Endothelial cell of umbilical vein (primary cell): ENCODE data around the gene ETS1. TPM values are rescaled to one million over a fixed set of nuclear protein-coding genes. Genes with fewer than 3 reads are reported as not detected.

ENCODE experiments used
- BruUV-seq: library from RNA; stranded (reverse); fragments of 400-500 nt; replicated peaks from 2 replicates; lab custom pipeline; 2021; lab: Mats Ljungman, UMichigan
- CTCF ChIA-PET: fragments of 300-600, 350-600 bp; sonication (Branson Sonifier 250); formaldehyde crosslinking; loops from one replicate; lab custom pipeline; 2021; ENCODE audit warnings: antibody characterized with exemption, inconsistent platforms; lab: Charles Lee
- POLR2A ChIA-PET: fragments of 300-600, 350-600 bp; sonication (Branson Sonifier 250); formaldehyde crosslinking; loops from one replicate; lab custom pipeline; 2021; ENCODE audit warnings: antibody characterized with exemption, inconsistent platforms; lab: Charles Lee
- DNase-seq: peaks from one replicate; pipeline ENCODE4 v3.0.0-alpha.2; 2011; ENCODE audit warnings: low read depth, low spot score
- FAIRE-seq: peaks from 2 replicates; lab custom pipeline; 2011; peaks lifted over from hg19 to GRCh38; lab: Jason Lieb, UNC
- H2AFZ ChIP-seq: 2 replicates; pipeline ENCODE4 v1.6.0; 2012; ENCODE audit warnings: low read depth, low read length, control low read depth, inconsistent platforms
- H3K27ac ChIP-seq: 2 replicates; pipeline ENCODE4 v1.5.1; 2011; ENCODE audit warnings: low read depth, mild to moderate bottlenecking, control low read depth, low read length, moderate library complexity; ENCODE audit not compliant: insufficient read depth
- H3K27me3 ChIP-seq, 2 experiments: 2 replicates each; pipeline versions ENCODE4 v1.6.0 to v1.6.1; 2011; ENCODE audit warnings: low read length in 2 of 2, mixed read lengths in 1 of 2; ENCODE audit not compliant: control insufficient read depth in 2 of 2, insufficient read depth in 2 of 2
- H3K36me3 ChIP-seq, 2 experiments: 2 replicates in 1 of 2; 3 replicates in 1 of 2; pipeline ENCODE4 v1.5.1; 2011; ENCODE audit warnings: low read length in 2 of 2, mild to moderate bottlenecking in 1 of 2, moderate library complexity in 1 of 2; ENCODE audit not compliant: control insufficient read depth in 2 of 2, insufficient read depth in 2 of 2; ENCODE audit errors: extremely low read depth in 1 of 2
- H3K4me1 ChIP-seq: 3 replicates; pipeline ENCODE4 v1.5.1; 2011; ENCODE audit warnings: mild to moderate bottlenecking, low read length; ENCODE audit not compliant: control insufficient read depth, insufficient read depth; ENCODE audit errors: extremely low read depth
- H3K4me2 ChIP-seq: 2 replicates; pipeline ENCODE4 v1.6.1; 2011; ENCODE audit warnings: low read length, control low read depth, mixed read lengths; ENCODE audit not compliant: insufficient read depth
- H3K4me3 ChIP-seq, 3 experiments: fragments of 200-600 bp in 1 of 3; sonication (generic), shearing (Covaris generic) in 1 of 3; replicated peaks in 1 of 3; 2 replicates each; pipeline ENCODE4 v1.5.1; 2011 to 2016; ENCODE audit warnings: control low read depth in 3 of 3, low read length in 3 of 3, mild to moderate bottlenecking in 2 of 3, inconsistent platforms in 1 of 3, low read depth in 1 of 3, moderate library complexity in 1 of 3; ENCODE audit not compliant: insufficient read depth in 1 of 3
- H3K79me2 ChIP-seq: 2 replicates; pipeline ENCODE4 v1.6.0; 2012; ENCODE audit warnings: low read length, inconsistent platforms; ENCODE audit not compliant: control insufficient read depth, insufficient read depth
- H3K9ac ChIP-seq: replicated peaks from 2 replicates; pipeline ENCODE3; 2011; ENCODE audit warnings: low read length, control low read depth; ENCODE audit not compliant: insufficient read depth; ENCODE audit errors: extremely low read depth
- H3K9me1 ChIP-seq: replicated peaks from 3 replicates; pipeline ENCODE4 v1.6.0; 2011; ENCODE audit warnings: mild to moderate bottlenecking, low read length; ENCODE audit not compliant: control insufficient read depth, insufficient read depth; ENCODE audit errors: extremely low read depth
- H3K9me3 ChIP-seq: replicated peaks from 2 replicates; pipeline ENCODE4 v1.5.1; 2012; ENCODE audit warnings: low read length, inconsistent platforms; ENCODE audit not compliant: control insufficient read depth, insufficient read depth
- H4K20me1 ChIP-seq: replicated peaks from 2 replicates; pipeline ENCODE3; 2011; ENCODE audit warnings: mild to moderate bottlenecking, low read length; ENCODE audit not compliant: control insufficient read depth, insufficient read depth; ENCODE audit errors: extremely low read depth
- CTCF ChIP-seq, 2 donors: IDR thresholded peaks; 1 replicate in 1 of 2; 2 replicates in 1 of 2; pipeline ENCODE4 v1.5.1; 2011; ENCODE audit warnings: low read length in 2 of 2, mild to moderate bottlenecking in 2 of 2, moderate library complexity in 2 of 2, control low read depth in 1 of 2, inconsistent platforms in 1 of 2, low read depth in 1 of 2; ENCODE audit not compliant: insufficient read depth in 1 of 2; ENCODE audit errors: extremely low read depth in 1 of 2
- EZH2 ChIP-seq: IDR thresholded peaks from 2 replicates; pipeline ENCODE4 v1.6.1; 2012; ENCODE audit warnings: borderline replicate concordance, low read depth, mild to moderate bottlenecking, moderate library complexity, low read length, inconsistent platforms; ENCODE audit not compliant: severe bottlenecking
- FOS ChIP-seq: IDR thresholded peaks from 2 replicates; pipeline ENCODE4 v1.6.1; 2011; ENCODE audit warnings: mild to moderate bottlenecking, low read length, moderate library complexity, borderline replicate concordance; ENCODE audit not compliant: insufficient read depth
- GATA2 ChIP-seq: IDR thresholded peaks from 2 replicates; pipeline ENCODE4 v1.7.0; 2011; ENCODE audit warnings: low read depth, mild to moderate bottlenecking, moderate library complexity, mixed read lengths, low read length; ENCODE audit not compliant: insufficient read length, insufficient read depth
- JUN ChIP-seq: IDR thresholded peaks from 2 replicates; pipeline ENCODE4 v1.6.1; 2011; ENCODE audit warnings: borderline replicate concordance, low read depth; ENCODE audit not compliant: insufficient read length, insufficient read depth
- MAX ChIP-seq: IDR thresholded peaks from 2 replicates; pipeline ENCODE4 v1.6.1; 2011; ENCODE audit not compliant: insufficient read depth, insufficient read length
- MYC ChIP-seq: IDR thresholded peaks from one replicate; pipeline ENCODE4 v1.6.1; 2011; ENCODE audit warnings: mild to moderate bottlenecking, low read depth, low read length
- POLR2A ChIP-seq: IDR thresholded peaks from 2 replicates; pipeline ENCODE4 v1.6.1; 2012; ENCODE audit warnings: low read depth, mild to moderate bottlenecking, control low read depth, low read length
- POLR2AphosphoS5 ChIP-seq: IDR thresholded peaks from 2 replicates; pipeline ENCODE4 v1.6.1; 2012; ENCODE audit warnings: low read depth, mild to moderate bottlenecking, control low read depth, low read length, moderate library complexity; ENCODE audit not compliant: insufficient read depth
- dilution Hi-C: fragments of 300-500 bp; cut with MboI; formaldehyde crosslinking; loops from one replicate; pipeline ENCODE4 v1.15.0; 2019; ENCODE audit warnings: low sequenced_read_pairs; ENCODE audit not compliant: extremely low pct_ligation_motif_present
- intact Hi-C: fragments of 100-400 bp; cut with micrococcal nuclease; formaldehyde crosslinking; loops from one replicate; pipeline ENCODE4 v1.10.0; 2022
- polyA plus RNA-seq, 4 experiments: library from polyadenylated mRNA; depleted of rRNA in 3 of 4; stranded (reverse) in 3 of 4; unstranded in 1 of 4; fragments of >200 nt; gene quantifications; 2 replicates each; pipeline versions ENCODE4 v1.2.1 to v1.2.3, GENCODE V29; 2011 to 2012; ENCODE audit warnings: missing spikeins in 1 of 4
- total RNA-seq: library from RNA; stranded (reverse); gene quantifications from 2 replicates; pipeline ENCODE4 v1.2.3, GENCODE V29; 2021

ETS1 gene
- total and polyA plus RNA-seq, 2 donors (not counting 3 experiments of a cell fraction or from before 2014, with no cell fraction given) = 34.2 to 115 TPM

GRCh38 chr11:128420951-128421350 is 166.4 kb downstream of the ETS1 start:
- Histone ChIP-seq H3K27ac (no peak overlapping the region), H3K4me2 (no peak overlapping the region), H3K36me3 (no peaks in the 10 kb centered on the region), H4K20me1 (no peaks in the 10 kb centered on the region), H2AFZ (no peak overlapping the region), H3K79me2 (no peaks in the 10 kb centered on the region), H3K27me3 (peaks cover 0 to 1% of the 10 kb centered on the region in 2 experiments), H3K9me1 (no peaks in the 10 kb centered on the region), H3K9ac (no peak overlapping the region), H3K4me3 (no peak overlapping the region), H3K9me3 (no peaks in the 10 kb centered on the region), H3K4me1 (no peaks in the 10 kb centered on the region)
- DNase-seq (no peak), FAIRE-seq (no peak)
- CTCF ChIA-PET = interaction anchor here (0.7 to 1.6 kb wide), 2 partner anchors 10 to 12 kb away, joined by 3 to 4 read pairs; no protein-coding TSS in a partner anchor
- no TSS peak for BruUV-seq
- intact Hi-C loops (no loop called here), dilution Hi-C loops (no loop called here)
- no peak for TF ChIP-seq JUN
- no peak for TF ChIP-seq POLR2AphosphoS5
- no peak for TF ChIP-seq GATA2
- TF ChIP-seq CTCF (IDR thresholded peaks at IDR 0.05; ENCODE audit: extremely low read depth in 1 of 2, insufficient read depth in 1 of 2, low read depth in 1 of 2, low read length in 2 of 2) = no peak
- POLR2A ChIA-PET = no interaction called here

GRCh38 chr11:128420265-128420664 is 167.1 kb downstream of the ETS1 start:
- POLR2A ChIA-PET = no interaction called here

More at GRCh38 chr11:128420265-128420664, 167.1 kb downstream of the ETS1 start:
- Histone ChIP-seq H3K9me3 (no peaks in the 10 kb centered on the region), H3K4me1 (no peaks in the 10 kb centered on the region), H3K9me1 (no peaks in the 10 kb centered on the region), H3K27ac (no peak overlapping the region), H3K27me3 (peaks cover 0 to 1% of the 10 kb centered on the region in 2 experiments), H3K4me3 (no peak overlapping the region), H3K36me3 (no peaks in the 10 kb centered on the region), H3K79me2 (no peaks in the 10 kb centered on the region), H2AFZ (no peak overlapping the region), H3K4me2 (no peak overlapping the region), H3K9ac (no peak overlapping the region), H4K20me1 (no peaks in the 10 kb centered on the region)
- no peak for TF ChIP-seq POLR2AphosphoS5
- no peak for TF ChIP-seq MYC
- TF ChIP-seq JUN = no peak
- no peak for TF ChIP-seq MAX
- TF ChIP-seq EZH2 = no peak
- no peak for TF ChIP-seq CTCF (IDR thresholded peaks at IDR 0.05; ENCODE audit: extremely low read depth in 1 of 2, insufficient read depth in 1 of 2, low read depth in 1 of 2, low read length in 2 of 2)
- no peak for TF ChIP-seq FOS
- no peak for TF ChIP-seq GATA2
- no peak for TF ChIP-seq POLR2A
- no peak for FAIRE-seq
- dilution Hi-C loops = no loop called here
- intact Hi-C loops = no loop called here
- no TSS peak for BruUV-seq
- CTCF ChIA-PET = interaction anchor here (1.1 to 1.6 kb wide), 2 partner anchors 11 to 210 kb away, joined by 4 read pairs; no protein-coding TSS in a partner anchor
- DNase-seq = no peak
